Right atrium auricular region (tissue), 2 donors: ENCODE data around the gene PRR35. TPM values are rescaled to one million over a fixed set of nuclear protein-coding genes. Genes with fewer than 3 reads are reported as not detected.

Experiments used
- DNase-seq: peaks from one replicate; pipeline ENCODE4 v3.0.0-alpha.2; 2019; ENCODE audit warnings: low spot score
- H3K27ac ChIP-seq, 2 donors: fragments of 200-600 bp; sonication (generic); 1 replicate in 1 of 2; 2 replicates in 1 of 2; pipeline ENCODE4 v1.5.1; 2016 to 2019
- H3K27me3 ChIP-seq, 2 donors: fragments of 200-600 bp; sonication (generic); one replicate each; pipeline versions ENCODE4 v1.5.1 to v1.6.0; 2017 to 2019
- H3K36me3 ChIP-seq: fragments of 200-600 bp; sonication (generic); one replicate; pipeline ENCODE4 v1.5.1; 2016
- H3K4me1 ChIP-seq, 2 donors: fragments of 200-600 bp; sonication (generic); one replicate each; pipeline versions ENCODE4 v1.5.1 to v1.6.0; 2017 to 2019
- H3K4me3 ChIP-seq, 2 donors: fragments of 200-600 bp; sonication (generic); 1 replicate in 1 of 2; 2 replicates in 1 of 2; pipeline ENCODE4 v1.5.1; 2017 to 2019; ENCODE audit warnings: mild to moderate bottlenecking in 1 of 2, moderate library complexity in 1 of 2
- H3K9me3 ChIP-seq, 2 donors: fragments of 200-600 bp; sonication (generic); one replicate each; pipeline ENCODE4 v1.5.1; 2019
- CTCF ChIP-seq, 2 donors: fragments of 200-600 bp; sonication (generic); IDR thresholded peaks; one replicate each; pipeline ENCODE4 v1.5.1; 2019; ENCODE audit warnings: antibody characterized with exemption in 2 of 2
- total RNA-seq, 2 donors: library from RNA; depleted of rRNA; stranded (reverse); fragments of >200 nt; gene quantifications; one replicate each; pipeline ENCODE4 v1.1.0, GENCODE V29; 2016

The PRR35 gene
- total RNA-seq, 2 donors from 2014 or later, result not detected

- H3K9me3 ChIP-seq, result no peaks in the 10 kb centered on the region
- no peak overlapping the region for H3K27ac ChIP-seq
- no peak for TF ChIP-seq CTCF (IDR thresholded peaks at IDR 0.05)
- no peaks in the 10 kb centered on the region for H3K4me1 ChIP-seq
- DNase-seq, result no peak
- no peak overlapping the region for H3K4me3 ChIP-seq
- peaks cover 40% of the 10 kb centered on the region for H3K36me3 ChIP-seq
- no peaks in the 10 kb centered on the region for H3K27me3 ChIP-seq
These were observed 9.0 kb upstream of the PRR35 start for GRCh38 chr16:551210-551609.

GRCh38 chr16:552171-552570 lies 8.0 kb upstream of the PRR35 start:
- H3K4me1 ChIP-seq, result no peaks in the 10 kb centered on the region
- H3K4me3 ChIP-seq, result no peak overlapping the region
- H3K27me3 ChIP-seq, result no peaks in the 10 kb centered on the region
- H3K27ac ChIP-seq, result no peak overlapping the region
- no peak for TF ChIP-seq CTCF (IDR thresholded peaks at IDR 0.05)
- no peak for DNase-seq
- H3K9me3 ChIP-seq, result no peaks in the 10 kb centered on the region
- H3K36me3 ChIP-seq, result peaks cover 40% of the 10 kb centered on the region

GRCh38 chr16:553601-554296 lies 6.4 kb upstream of the PRR35 start:
- DNase-seq, result no peak
- Histone ChIP-seq H3K27ac (no peak overlapping the region), H3K4me1 (peaks cover 0 to 3% of the 10 kb centered on the region in 2 donors), H3K27me3 (no peaks in the 10 kb centered on the region), H3K36me3 (peaks cover 39% of the 10 kb centered on the region), H3K9me3 (no peaks in the 10 kb centered on the region), H3K4me3 (no peak overlapping the region)
- no peak for TF ChIP-seq CTCF (IDR thresholded peaks at IDR 0.05)

- no peak for TF ChIP-seq CTCF (IDR thresholded peaks at IDR 0.05)
- H3K27me3 ChIP-seq, result no peaks in the 10 kb centered on the region
- DNase-seq, result no peak
- H3K27ac ChIP-seq, result no peak overlapping the region
- H3K9me3 ChIP-seq, result no peaks in the 10 kb centered on the region
- peaks cover 34% of the 10 kb centered on the region for H3K36me3 ChIP-seq
- H3K4me3 ChIP-seq, result no peak overlapping the region
- peaks cover 0 to 8% of the 10 kb centered on the region in 2 donors for H3K4me1 ChIP-seq
These were observed 5.9 kb upstream of the PRR35 start for GRCh38 chr16:554297-554621.

GRCh38 chr16:554640-555365 lies 5.4 kb upstream of the PRR35 start:
- Histone ChIP-seq H3K27me3 (peaks cover 0 to 5% of the 10 kb centered on the region in 2 donors), H3K36me3 (peaks cover 28% of the 10 kb centered on the region), H3K4me3 (no peak overlapping the region), H3K4me1 (peaks cover 0 to 13% of the 10 kb centered on the region in 2 donors), H3K9me3 (no peaks in the 10 kb centered on the region), H3K27ac (no peak overlapping the region)
- no peak for DNase-seq
- no peak for TF ChIP-seq CTCF (IDR thresholded peaks at IDR 0.05)
